ENCODE results near the gene C12orf60. TPM values are rescaled to one million over a fixed set of nuclear protein-coding genes. Genes with fewer than 3 reads are reported as not detected.

Gene C12orf60
- total and polyA plus RNA-seq, 2 of the 8 experiments (the other 6 are each of a cell fraction or from before 2014, with no cell fraction given): 1.2 to 1.5 TPM

DNA sequence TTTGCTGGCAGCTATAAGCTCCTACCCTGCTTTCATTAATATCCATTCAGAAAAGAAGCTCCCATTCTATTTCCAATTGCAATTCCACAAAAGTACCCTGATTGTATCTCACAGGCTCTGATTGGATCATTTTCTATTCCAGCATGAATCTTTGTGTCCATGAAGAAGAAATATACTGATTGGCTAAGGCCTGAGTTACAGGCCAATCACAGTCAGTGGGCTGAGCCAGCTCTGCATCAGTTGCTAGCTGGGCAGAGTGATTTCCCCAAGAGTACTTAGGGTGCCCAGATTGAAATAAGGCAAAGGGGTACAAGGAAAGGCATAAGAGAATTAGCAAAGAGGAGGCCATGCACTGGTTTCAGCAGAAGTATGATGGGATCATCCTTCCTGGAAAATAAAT, 25.4 kb downstream of the C12orf60 start (continued):
- TF ChIP-seq JUN (IDR thresholded peaks at IDR 0.05; ENCODE audit: low read depth, low read length): no peak
- no peak for TF ChIP-seq CBX8 (IDR thresholded peaks at IDR 0.05; ENCODE audit: borderline replicate concordance, low read depth, low read length)
- TF ChIP-seq HDAC6 (IDR thresholded peaks at IDR 0.05; ENCODE audit: low read depth, low read length): no peak
- no peak for TF ChIP-seq HDAC2 (IDR thresholded peaks at IDR 0.05; ENCODE audit: borderline replicate concordance in 1 of 2, low read depth in 2 of 2, low read length in 2 of 2)
- no peak for TF ChIP-seq POLR2A (IDR thresholded peaks at IDR 0.05; ENCODE audit: control extremely low read depth in 1 of 2, low read depth in 2 of 2, low read length in 2 of 2)
- TF ChIP-seq SP1 (IDR thresholded peaks at IDR 0.05; ENCODE audit: low read depth, low read length): peak; percentile 76
- TF ChIP-seq PHF8 (conservative IDR thresholded peaks at IDR 0.05; ENCODE audit: low read depth, low read length): no peak
- TF ChIP-seq CBX5 (IDR thresholded peaks at IDR 0.05; ENCODE audit: low read depth, low read length): no peak
- TF ChIP-seq RFX5 (IDR thresholded peaks at IDR 0.05; ENCODE audit: borderline replicate concordance, low read depth, low read length): peak; percentile 94

Measured in H1 (cell line).